Activated CD8-positive, alpha-beta memory T cell treated with anti-CD3 and anti-CD28 coated beads, Interleukin-2, amount 10 ng/mL, durations not matched to agents 7 days and 5 days (primary cell): ENCODE results near the gene SYT8. TPM values are rescaled to one million over a fixed set of nuclear protein-coding genes. Genes with fewer than 3 reads are reported as not detected.
"Not testable (repeated sequence)": the region's sequence is repeated elsewhere in the genome, so short reads cannot be mapped to it uniquely, and the experiment has no call there.

ENCODE experiments used
- ATAC-seq: fragments of 150-1000 bp; cut with Tn5 transposase; one replicate; pipeline ENCODE4 v1.10.0; 2021; ENCODE audit warnings: moderate library complexity
- CTCF ChIA-PET: fragments of 350-600 bp; sonication (Branson Sonifier 250); formaldehyde crosslinking; loops from one replicate; lab custom pipeline; 2021; ENCODE audit warnings: antibody characterized with exemption; lab: Charles Lee
- DNase-seq: peaks from one replicate; pipeline ENCODE4 v3.0.0-alpha.2; 2020
- H3K27ac Mint-ChIP-seq: one replicate; pipeline ENCODE4 v1.8.0; 2021; ENCODE audit warnings: mild to moderate bottlenecking, mixed read lengths
- H3K27me3 Mint-ChIP-seq: one replicate; pipeline ENCODE4 v1.8.0; 2021; ENCODE audit warnings: mixed read lengths
- H3K36me3 Mint-ChIP-seq: one replicate; pipeline ENCODE4 v1.8.0; 2021; ENCODE audit warnings: mild to moderate bottlenecking, mixed read lengths
- H3K4me1 Mint-ChIP-seq: one replicate; pipeline ENCODE4 v1.8.0; 2021; ENCODE audit warnings: mixed read lengths
- H3K4me3 Mint-ChIP-seq: one replicate; pipeline ENCODE4 v1.8.0; 2021; ENCODE audit warnings: mild to moderate bottlenecking, moderate library complexity, mixed read lengths
- H3K9me3 Mint-ChIP-seq: one replicate; pipeline ENCODE4 v1.8.0; 2022; ENCODE audit warnings: low read depth, mixed read lengths
- total RNA-seq, 2 experiments: library from RNA; stranded (reverse); gene quantifications; one replicate each; pipeline ENCODE4 v1.2.3, GENCODE V29; 2021

Gene SYT8
- total RNA-seq, 2 experiments from 2014 or later: not detected

GRCh38 chr11:1872267-1872985, 37.6 kb downstream of the SYT8 start:
- Mint-ChIP-seq H3K4me3 (no peak overlapping the region), H3K9me3 (no peaks in the 10 kb centered on the region), H3K27ac (no peak overlapping the region), H3K36me3 (peaks cover 7% of the 10 kb centered on the region), H3K4me1 (peaks cover 43% of the 10 kb centered on the region), H3K27me3 (no peaks in the 10 kb centered on the region)
- no peak for DNase-seq
- no peak for ATAC-seq
- CTCF ChIA-PET: interaction anchor here (1.4 kb wide), 1 partner anchor 18 kb away, joined by 3 read pairs; no protein-coding TSS in a partner anchor

- ATAC-seq (no peak), DNase-seq (no peak)
- no peak overlapping the region for H3K4me3 Mint-ChIP-seq
- CTCF ChIA-PET: interaction anchor here (1.4 kb wide), 1 partner anchor 19 kb away, joined by 3 read pairs; no protein-coding TSS in a partner anchor
- H3K9me3 Mint-ChIP-seq: no peaks in the 10 kb centered on the region
- H3K27ac Mint-ChIP-seq: no peak overlapping the region
- peaks cover 7% of the 10 kb centered on the region for H3K36me3 Mint-ChIP-seq
- H3K4me1 Mint-ChIP-seq: peaks cover 37% of the 10 kb centered on the region
- no peaks in the 10 kb centered on the region for H3K27me3 Mint-ChIP-seq
These were observed 38.4 kb downstream of the SYT8 start for GRCh38 chr11:1873048-1873812.

DNA sequence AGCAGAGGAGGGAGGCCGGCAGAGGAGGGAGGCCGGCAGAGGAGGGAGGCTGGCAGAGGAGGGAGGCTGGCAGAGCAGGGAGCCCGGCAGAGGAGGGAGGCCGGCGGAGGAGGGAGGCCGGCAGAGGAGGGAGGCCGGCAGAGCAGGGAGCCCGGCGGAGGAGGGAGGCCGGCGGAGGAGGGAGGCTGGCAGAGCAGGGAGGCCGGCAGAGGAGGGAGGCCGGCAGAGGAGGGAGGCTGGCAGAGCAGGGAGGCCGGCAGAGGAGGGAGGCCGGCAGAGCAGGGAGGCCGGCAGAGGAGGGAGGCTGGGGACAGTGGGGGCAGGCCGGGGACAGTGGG, 39.0 kb downstream of the SYT8 start:
- CTCF ChIA-PET: not testable (repeated sequence)

DNA sequence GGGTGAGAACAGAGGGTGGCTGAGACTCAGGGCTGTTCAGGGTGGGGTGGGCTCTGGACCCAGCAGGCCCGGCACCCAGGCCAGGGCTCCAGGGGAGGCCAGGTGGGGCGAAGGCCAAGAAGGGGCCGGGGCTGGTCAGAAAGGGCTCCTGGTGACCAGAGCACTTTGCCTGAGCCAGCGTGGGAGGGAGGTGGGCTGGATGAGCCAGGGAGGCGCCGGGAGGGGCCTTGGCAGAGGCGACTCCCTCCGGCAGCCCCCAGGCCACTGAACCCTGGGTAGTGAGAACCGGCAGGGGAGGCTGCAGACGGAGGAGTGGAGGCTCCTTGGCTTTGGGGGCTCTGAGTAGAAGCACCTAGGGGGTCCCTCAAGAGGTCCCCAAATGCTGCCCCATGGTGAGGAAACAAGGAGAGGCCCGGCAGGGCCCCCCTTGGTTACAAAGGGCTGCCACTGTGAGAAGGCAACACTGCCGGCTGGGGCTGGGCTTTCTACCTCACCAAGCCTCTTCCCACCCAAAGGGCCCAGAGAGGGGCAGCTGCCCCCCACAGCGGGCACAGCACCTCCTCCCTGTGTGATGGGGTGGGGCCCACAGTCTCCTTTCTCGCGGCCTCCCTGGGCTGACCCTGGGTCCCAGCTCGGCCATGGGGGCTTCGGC, 39.8 kb downstream of the SYT8 start:
- H3K27me3 Mint-ChIP-seq, H3K27ac Mint-ChIP-seq, DNase-seq, H3K9me3 Mint-ChIP-seq, ATAC-seq, H3K4me3 Mint-ChIP-seq, CTCF ChIA-PET, H3K36me3 Mint-ChIP-seq: not testable (repeated sequence)
- peaks cover 29% of the 10 kb centered on the region for H3K4me1 Mint-ChIP-seq

More for the DNA sequence above, 39.0 kb downstream of the SYT8 start:
- H3K27me3 Mint-ChIP-seq, H3K36me3 Mint-ChIP-seq, H3K27ac Mint-ChIP-seq, DNase-seq, H3K4me3 Mint-ChIP-seq, ATAC-seq, H3K9me3 Mint-ChIP-seq: not testable (repeated sequence)
- H3K4me1 Mint-ChIP-seq: peaks cover 36% of the 10 kb centered on the region

DNA sequence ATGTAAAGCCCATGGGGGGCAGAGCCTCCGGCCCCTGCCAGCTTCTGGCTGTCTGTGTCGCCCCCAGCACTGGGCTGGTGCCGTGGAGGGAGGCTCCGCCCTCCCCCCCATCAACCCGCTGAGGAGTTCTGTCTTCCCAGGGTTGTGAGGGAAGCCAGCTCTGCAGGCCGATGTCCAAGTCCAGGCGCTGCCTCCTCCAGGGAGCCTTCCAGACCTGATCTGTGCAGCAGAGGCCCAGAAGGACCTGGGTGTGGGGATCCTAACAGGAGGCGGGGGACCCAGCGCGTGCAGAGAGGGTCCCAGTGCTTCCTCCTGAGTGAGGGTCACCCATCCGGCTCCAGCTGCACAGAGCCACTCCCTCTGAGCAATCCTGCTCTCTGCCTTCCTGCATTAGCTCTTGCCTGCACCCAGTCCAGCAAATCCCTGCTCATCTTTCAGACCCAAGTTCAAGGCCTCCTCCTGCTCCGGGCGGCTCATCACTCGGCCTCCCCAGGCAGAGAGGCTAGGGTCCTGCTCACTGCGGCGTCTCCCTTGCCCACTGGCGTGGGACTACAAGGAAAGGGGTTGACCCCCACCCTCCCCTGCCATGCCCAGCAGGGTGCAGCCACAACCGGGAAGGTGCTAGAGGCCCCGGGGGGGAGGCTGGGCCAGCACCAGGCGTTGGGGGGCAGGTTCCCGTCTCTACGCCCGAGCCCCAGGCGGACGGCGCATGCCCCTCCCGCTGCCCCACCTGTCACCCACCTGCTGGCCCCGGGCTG, 40.5 kb downstream of the SYT8 start:
- CTCF ChIA-PET: no interaction called here
- DNase-seq: no peak
- no peak overlapping the region for H3K27ac Mint-ChIP-seq

GRCh38 chr11:1875851-1876301, 41.1 kb downstream of the SYT8 start:
- H3K27ac Mint-ChIP-seq, H3K36me3 Mint-ChIP-seq, ATAC-seq, H3K4me3 Mint-ChIP-seq, DNase-seq, H3K27me3 Mint-ChIP-seq, H3K9me3 Mint-ChIP-seq: not testable (repeated sequence)
- CTCF ChIA-PET: interaction anchor here (1.0 to 2.2 kb wide), 6 partner anchors 13 to 182 kb away, joined by 3 to 10 read pairs (median 6); partner anchors contain the start of gene LSP1
- H3K4me1 Mint-ChIP-seq: peaks cover 17% of the 10 kb centered on the region

More for the DNA sequence above, 40.5 kb downstream of the SYT8 start:
- no peaks in the 10 kb centered on the region for H3K9me3 Mint-ChIP-seq
- no peak overlapping the region for H3K4me3 Mint-ChIP-seq
- H3K4me1 Mint-ChIP-seq: peaks cover 21% of the 10 kb centered on the region
- peaks cover 3% of the 10 kb centered on the region for H3K36me3 Mint-ChIP-seq
- H3K27me3 Mint-ChIP-seq: no peaks in the 10 kb centered on the region
- ATAC-seq: no peak

GRCh38 chr11:1876361-1877063, 41.7 kb downstream of the SYT8 start:
- H3K4me3 Mint-ChIP-seq: no peak overlapping the region
- H3K4me1 Mint-ChIP-seq: peaks cover 15% of the 10 kb centered on the region
- no peaks in the 10 kb centered on the region for H3K9me3 Mint-ChIP-seq
- ATAC-seq (no peak), DNase-seq (no peak)
- H3K36me3 Mint-ChIP-seq: no peaks in the 10 kb centered on the region
- CTCF ChIA-PET: interaction anchor here (0.9 to 2.2 kb wide), 7 partner anchors 12 to 183 kb away, joined by 3 to 10 read pairs (median 5); partner anchors contain the start of genes LSP1 and MRPL23
- H3K27ac Mint-ChIP-seq: no peak overlapping the region
- H3K27me3 Mint-ChIP-seq: no peaks in the 10 kb centered on the region

GRCh38 chr11:1877211-1878136, 42.7 kb downstream of the SYT8 start:
- Mint-ChIP-seq H3K27me3 (no peaks in the 10 kb centered on the region), H3K4me3 (no peak overlapping the region), H3K27ac (no peak overlapping the region), H3K4me1 (peaks cover 8% of the 10 kb centered on the region), H3K36me3 (no peaks in the 10 kb centered on the region), H3K9me3 (no peaks in the 10 kb centered on the region)
- DNase-seq (no peak), ATAC-seq (no peak)
- CTCF ChIA-PET: interaction anchor here (0.9 to 2.2 kb wide), 5 partner anchors 12 to 184 kb away, joined by 3 to 10 read pairs (median 7); partner anchors contain the start of genes LSP1 and MRPL23

- CTCF ChIA-PET: interaction anchor here (1.0 to 2.2 kb wide), 3 partner anchors 24 to 185 kb away, joined by 3 to 10 read pairs (median 3); no protein-coding TSS in a partner anchor
- DNase-seq (no peak), ATAC-seq (no peak)
- Mint-ChIP-seq H3K9me3 (no peaks in the 10 kb centered on the region), H3K4me3 (no peak overlapping the region), H3K36me3 (no peaks in the 10 kb centered on the region), H3K4me1 (peaks cover 4% of the 10 kb centered on the region), H3K27me3 (no peaks in the 10 kb centered on the region), H3K27ac (no peak overlapping the region)
These were observed 43.6 kb downstream of the SYT8 start for GRCh38 chr11:1878137-1879031.

GRCh38 chr11:1879342-1879940, 44.7 kb downstream of the SYT8 start:
- DNase-seq: no peak
- peaks cover 4% of the 10 kb centered on the region for H3K4me1 Mint-ChIP-seq

More at GRCh38 chr11:1879342-1879940, 44.7 kb downstream of the SYT8 start:
- no peak for ATAC-seq
- H3K27ac Mint-ChIP-seq: no peak overlapping the region
- no peaks in the 10 kb centered on the region for H3K9me3 Mint-ChIP-seq
- H3K4me3 Mint-ChIP-seq: no peak overlapping the region
- H3K36me3 Mint-ChIP-seq: peaks cover 1% of the 10 kb centered on the region
- H3K27me3 Mint-ChIP-seq: no peaks in the 10 kb centered on the region
- CTCF ChIA-PET: interaction anchor here (1.0 to 1.2 kb wide), 2 partner anchors 25 to 47 kb away, joined by 3 read pairs; no protein-coding TSS in a partner anchor
